Astrocyte of the hippocampus (primary cell): Measurements from ENCODE around the gene PBXIP1.

Experiments
- DNase-seq: peaks from one replicate; pipeline ENCODE4 v3.0.0; 2011; ENCODE audit warnings: low read depth, low spot score

The PBXIP1 gene

DNA sequence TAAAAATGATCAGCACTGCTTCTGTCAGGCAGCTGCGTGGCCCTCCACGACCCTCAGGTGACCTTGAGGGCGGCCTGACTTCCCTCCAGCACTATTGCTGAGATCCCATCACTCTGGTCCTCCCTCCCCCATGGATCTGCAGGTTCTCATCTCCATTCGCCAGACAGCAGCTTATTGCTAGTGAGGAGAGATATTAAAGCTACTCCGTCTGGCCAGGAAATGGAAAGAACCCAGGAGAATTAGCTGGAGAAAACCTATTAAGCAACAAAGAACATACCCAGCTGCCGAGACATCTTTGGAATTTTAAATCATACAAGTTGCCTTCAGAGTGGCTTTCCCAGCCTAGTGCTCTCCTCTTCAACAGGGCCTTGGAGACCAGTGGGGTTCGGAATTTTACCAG lies 60.1 kb downstream of the PBXIP1 start:
- DNase-seq = no peak
